ACC112 (cell line): ENCODE measurements around the gene CTXN2.

Experiments
- H2AFZ ChIP-seq: fragments of 200-600 bp; sonication (generic); one replicate; pipeline ENCODE4 v1.6.0; 2017; ENCODE audit warnings: antibody characterized with exemption, low read length; ENCODE audit not compliant: unreplicated experiment
- H3K27ac ChIP-seq: fragments of 200-600 bp; sonication (generic); 2 replicates; pipeline ENCODE4 v1.5.1; 2014; ENCODE audit warnings: low read depth, mild to moderate bottlenecking, antibody characterized with exemption, low read length, moderate library complexity
- H3K27me3 ChIP-seq: fragments of 200-600 bp; sonication (generic); 2 replicates; pipeline ENCODE4 v1.6.1; 2014; ENCODE audit warnings: mild to moderate bottlenecking, antibody characterized with exemption, low read length, moderate library complexity, mixed read lengths; ENCODE audit not compliant: insufficient read depth
- H3K36me3 ChIP-seq: fragments of 200-600 bp; sonication (generic); 2 replicates; pipeline ENCODE4 v1.6.1; 2016; ENCODE audit warnings: mild to moderate bottlenecking, antibody characterized with exemption, low read length, moderate library complexity, mixed read lengths; ENCODE audit not compliant: insufficient read depth
- H3K4me1 ChIP-seq: fragments of 200-600 bp; sonication (generic); one replicate; pipeline ENCODE4 v1.6.1; 2016; ENCODE audit warnings: low read length, mixed read lengths; ENCODE audit not compliant: insufficient read depth, unreplicated experiment, control insufficient read depth
- H3K4me3 ChIP-seq: fragments of 200-600 bp; sonication (generic); 2 replicates; pipeline ENCODE4 v1.5.1; 2014; ENCODE audit warnings: mild to moderate bottlenecking, low read depth, low read length
- H3K79me2 ChIP-seq: fragments of 200-600 bp; sonication (generic); one replicate; pipeline ENCODE4 v1.6.0; 2016; ENCODE audit warnings: low read length; ENCODE audit not compliant: control insufficient read depth, unreplicated experiment, insufficient read depth

Gene CTXN2

DNA sequence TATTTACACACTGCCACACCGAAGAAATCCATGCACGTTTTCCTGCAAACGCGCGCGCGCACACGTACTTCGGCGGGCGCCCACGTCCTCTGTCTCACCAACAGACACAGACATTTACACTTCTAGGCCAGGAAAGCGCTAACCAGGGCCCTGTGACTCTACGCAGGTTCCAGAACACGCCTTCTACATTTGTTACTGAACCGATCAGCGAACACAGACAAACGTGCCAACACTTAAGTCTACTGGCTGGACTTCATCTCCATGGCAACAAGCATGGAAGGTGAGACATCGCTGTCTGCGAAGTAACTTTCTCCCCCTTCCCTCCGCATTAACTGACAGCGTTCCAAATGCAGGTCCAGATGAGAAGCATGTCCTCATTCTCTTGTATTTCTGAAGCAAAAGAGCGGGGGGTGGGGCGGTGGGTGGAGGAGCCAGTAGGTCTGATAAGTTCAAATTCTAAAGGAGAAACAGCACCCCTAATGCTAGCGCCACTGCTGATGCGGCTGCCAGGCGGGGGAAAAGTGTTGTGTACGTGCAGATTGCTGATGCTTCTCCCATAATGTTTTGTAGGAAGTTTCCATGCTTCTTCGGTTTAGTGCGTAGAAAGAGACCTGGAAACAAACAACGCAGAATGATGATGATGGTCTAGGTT, at the start of gene CTXN2:
TSS of gene CTXN2 (plus strand) at position 92 of the 652 bp plus-strand sequence. CDS start 9,636 bp downstream, outside the sequence.
- Histone ChIP-seq H3K4me3 (peak within 1 kb of the TSS; percentile 59), H3K36me3 (no peaks in the 10 kb centered on the region), H3K79me2 (no peaks in the 10 kb centered on the region), H3K27me3 (peaks cover 89% of the 10 kb centered on the region), H3K27ac (no peak within 1 kb of the TSS), H2AFZ (no peak within 1 kb of the TSS), H3K4me1 (no peaks in the 10 kb centered on the region)

GRCh38 chr15:48143856-48144255, 47.6 kb upstream of the CTXN2 start:
- Histone ChIP-seq H2AFZ (peak overlapping the region; percentile 47), H3K4me3 (peak overlapping the region; percentile 59), H3K4me1 (peaks cover 40% of the 10 kb centered on the region), H3K27me3 (no peaks in the 10 kb centered on the region), H3K36me3 (no peaks in the 10 kb centered on the region), H3K27ac (no peak overlapping the region), H3K79me2 (no peaks in the 10 kb centered on the region)

- peak overlapping the region; percentile 28 for H3K27ac ChIP-seq
- H3K27me3 ChIP-seq: no peaks in the 10 kb centered on the region
- H3K36me3 ChIP-seq: no peaks in the 10 kb centered on the region
- H3K4me1 ChIP-seq: peaks cover 47% of the 10 kb centered on the region
- H2AFZ ChIP-seq: peak overlapping the region; percentile 47
- H3K79me2 ChIP-seq: no peaks in the 10 kb centered on the region
- H3K4me3 ChIP-seq: peak overlapping the region; percentile 59
Observed at GRCh38 chr15:48144889-48145288, 46.6 kb upstream of the CTXN2 start.

DNA sequence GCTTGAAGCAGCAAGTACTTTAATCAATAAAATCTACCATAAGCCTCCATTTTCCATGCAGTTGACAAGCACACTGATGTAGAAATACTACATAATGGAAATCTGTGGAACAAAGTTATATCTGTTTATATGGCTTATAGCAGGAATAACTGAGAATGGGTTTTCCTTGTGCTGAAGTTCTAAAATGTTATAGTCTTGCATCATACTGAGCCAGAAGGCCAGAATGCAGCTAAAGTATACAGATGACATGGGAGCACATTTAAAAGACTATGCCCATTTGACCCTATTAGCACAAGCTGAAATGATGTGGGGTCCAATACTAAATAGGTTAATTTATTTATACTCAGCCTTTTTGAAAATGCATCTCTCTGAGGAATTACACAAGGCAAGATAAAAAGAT, 45.5 kb upstream of the CTXN2 start:
- Histone ChIP-seq H3K27me3 (no peaks in the 10 kb centered on the region), H3K36me3 (no peaks in the 10 kb centered on the region), H3K4me1 (peaks cover 55% of the 10 kb centered on the region), H3K79me2 (no peaks in the 10 kb centered on the region), H3K4me3 (no peak overlapping the region), H2AFZ (peak overlapping the region; percentile 47), H3K27ac (no peak overlapping the region)

DNA sequence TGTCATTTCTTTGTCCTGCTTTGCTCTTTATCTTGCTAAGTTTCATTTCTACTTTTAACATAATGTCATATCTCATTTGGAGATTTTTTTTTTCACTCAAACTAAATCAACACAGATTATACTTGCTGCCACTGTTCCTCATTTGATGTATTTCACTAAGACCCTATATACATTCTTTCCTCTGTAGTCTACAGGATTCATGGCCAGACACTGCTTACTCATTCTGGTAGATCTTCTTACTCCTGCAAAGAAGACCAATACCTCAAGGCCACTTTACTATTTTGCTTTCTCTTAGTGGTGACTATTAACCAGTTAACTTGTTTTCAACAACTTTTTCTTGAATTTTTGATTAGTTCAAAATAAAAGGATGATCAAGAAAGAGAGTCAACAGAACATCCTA, 44.1 kb upstream of the CTXN2 start:
- no peaks in the 10 kb centered on the region; the same call in 1 of the 2 replicates for H3K36me3 ChIP-seq
- H3K27ac ChIP-seq: no peak overlapping the region

DNA sequence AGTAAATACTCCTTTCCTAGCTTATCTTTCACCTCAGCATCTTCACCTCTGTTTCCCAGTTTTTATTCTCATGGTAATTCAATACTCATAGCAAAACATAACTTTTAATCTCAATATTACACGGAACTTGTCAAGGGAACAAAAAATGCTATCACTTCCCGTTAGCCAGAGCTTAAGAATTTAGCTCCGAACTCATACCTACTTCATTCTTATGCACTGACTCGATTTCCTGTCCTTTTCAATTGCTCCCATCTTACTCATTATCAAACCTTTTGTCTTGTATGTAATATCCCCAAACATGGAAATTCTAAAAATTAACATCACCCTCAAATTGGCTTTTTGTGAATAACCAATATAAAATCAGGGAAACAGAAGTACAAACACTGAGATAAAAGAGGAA, 41.6 kb upstream of the CTXN2 start:
- peak overlapping the region; percentile 36; the same call in 1 of the 2 replicates for H3K4me3 ChIP-seq

More for the DNA sequence above, 44.1 kb upstream of the CTXN2 start:
- no peak overlapping the region for H3K4me3 ChIP-seq
- no peak overlapping the region for H2AFZ ChIP-seq
- no peaks in the 10 kb centered on the region for H3K79me2 ChIP-seq
- H3K4me1 ChIP-seq: peaks cover 55% of the 10 kb centered on the region
- no peaks in the 10 kb centered on the region for H3K27me3 ChIP-seq

GRCh38 chr15:48153526-48153925, 37.9 kb upstream of the CTXN2 start:
- Histone ChIP-seq H3K4me1 (peaks cover 15% of the 10 kb centered on the region), H3K27ac (no peak overlapping the region), H3K27me3 (no peaks in the 10 kb centered on the region), H3K79me2 (no peaks in the 10 kb centered on the region), H2AFZ (no peak overlapping the region), H3K36me3 (no peaks in the 10 kb centered on the region; the same call in 1 of the 2 replicates), H3K4me3 (no peak overlapping the region)

More for the DNA sequence above, 41.6 kb upstream of the CTXN2 start:
- H3K4me1 ChIP-seq: peaks cover 39% of the 10 kb centered on the region
- H3K79me2 ChIP-seq: no peaks in the 10 kb centered on the region
- no peaks in the 10 kb centered on the region; the same call in 1 of the 2 replicates for H3K36me3 ChIP-seq
- peak overlapping the region; percentile 76 for H2AFZ ChIP-seq
- peak overlapping the region; percentile 91 for H3K27ac ChIP-seq
- H3K27me3 ChIP-seq: no peaks in the 10 kb centered on the region

DNA sequence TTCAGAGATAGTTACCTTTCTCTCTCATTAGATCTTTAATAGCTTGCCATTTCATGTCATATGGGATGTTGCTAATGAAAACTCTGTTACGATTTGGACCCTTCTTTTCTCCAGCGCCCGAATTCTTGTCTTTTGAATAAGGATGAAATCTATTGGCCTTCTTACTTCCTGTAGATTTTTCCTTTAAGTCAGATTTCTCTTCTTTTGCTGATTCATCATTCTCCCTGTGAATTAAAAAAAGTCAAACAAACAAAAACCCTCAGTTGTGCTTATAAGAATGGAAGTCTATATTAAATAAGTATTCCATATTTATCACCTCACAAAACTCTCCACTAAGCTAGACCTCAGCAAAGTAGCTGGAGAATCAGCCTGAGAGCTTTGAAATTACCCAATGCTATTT, 22.8 kb upstream of the CTXN2 start:
- H3K36me3 ChIP-seq: peaks cover 8% of the 10 kb centered on the region; the same call in 1 of the 2 replicates
- no peak overlapping the region for H3K27ac ChIP-seq
- H3K79me2 ChIP-seq: peaks cover 14% of the 10 kb centered on the region
- H2AFZ ChIP-seq: no peak overlapping the region
- no peaks in the 10 kb centered on the region for H3K27me3 ChIP-seq
- no peaks in the 10 kb centered on the region for H3K4me1 ChIP-seq
- H3K4me3 ChIP-seq: no peak overlapping the region

DNA sequence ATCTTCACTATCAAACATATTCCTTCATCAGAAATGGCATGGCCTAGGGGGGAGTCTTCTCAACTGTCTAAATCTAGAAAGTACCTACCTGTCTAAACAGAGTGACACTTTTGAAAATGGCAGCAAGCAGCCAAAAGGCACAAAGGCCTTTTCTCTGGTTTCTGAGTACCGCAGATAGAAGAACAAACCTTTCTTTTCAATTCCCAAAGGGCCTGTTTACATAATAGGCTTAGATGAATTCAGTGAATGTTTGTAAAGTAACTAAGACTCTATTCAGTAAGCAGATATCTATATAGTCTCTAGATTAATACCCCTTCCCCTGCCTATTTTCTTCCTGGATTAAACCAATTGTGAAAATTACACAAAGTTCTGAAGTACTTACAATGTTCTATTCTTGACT, 20.5 kb upstream of the CTXN2 start:
- no peak overlapping the region for H3K4me3 ChIP-seq
- peak overlapping the region; percentile 9 for H2AFZ ChIP-seq
- no peaks in the 10 kb centered on the region for H3K27me3 ChIP-seq
- no peaks in the 10 kb centered on the region for H3K4me1 ChIP-seq
- peaks cover 8% of the 10 kb centered on the region; the same call in 1 of the 2 replicates for H3K36me3 ChIP-seq
- H3K27ac ChIP-seq: no peak overlapping the region
- peaks cover 25% of the 10 kb centered on the region for H3K79me2 ChIP-seq

DNA sequence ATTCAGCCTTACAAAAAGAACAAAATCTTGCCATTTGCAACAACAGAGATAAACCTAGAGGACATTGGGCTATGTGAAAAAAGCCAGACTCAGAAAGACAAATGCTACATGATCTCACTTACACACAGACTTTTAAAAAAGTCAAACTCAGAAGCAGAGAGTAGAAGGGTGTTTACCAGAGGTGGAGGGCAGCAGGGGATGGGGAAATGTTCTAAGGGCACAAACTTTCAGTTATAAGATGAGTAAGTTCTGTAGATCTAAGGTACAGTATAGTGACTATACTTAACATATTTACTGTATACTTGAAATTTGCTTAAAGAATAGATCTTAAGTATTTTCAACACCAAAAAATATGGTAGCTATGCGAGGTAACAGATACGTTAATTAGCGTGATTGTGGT, 16.3 kb upstream of the CTXN2 start:
- no peak overlapping the region for H2AFZ ChIP-seq
- H3K27ac ChIP-seq: no peak overlapping the region
- no peaks in the 10 kb centered on the region for H3K27me3 ChIP-seq
- H3K4me1 ChIP-seq: peaks cover 12% of the 10 kb centered on the region
- H3K4me3 ChIP-seq: no peak overlapping the region
- H3K36me3 ChIP-seq: peaks cover 8% of the 10 kb centered on the region; the same call in 1 of the 2 replicates
- H3K79me2 ChIP-seq: peaks cover 19% of the 10 kb centered on the region

- Histone ChIP-seq H3K4me1 (peaks cover 12% of the 10 kb centered on the region), H3K4me3 (no peak overlapping the region; the same call in 1 of the 2 replicates)
Observed at GRCh38 chr15:48176112-48176511, 15.4 kb upstream of the CTXN2 start.

More at GRCh38 chr15:48176112-48176511, 15.4 kb upstream of the CTXN2 start:
- H3K79me2 ChIP-seq: peaks cover 15% of the 10 kb centered on the region
- no peaks in the 10 kb centered on the region for H3K27me3 ChIP-seq
- H2AFZ ChIP-seq: no peak overlapping the region
- peaks cover 8% of the 10 kb centered on the region; the same call in 1 of the 2 replicates for H3K36me3 ChIP-seq
- H3K27ac ChIP-seq: no peak overlapping the region
